ENCODE data around the gene HYDIN.

The HYDIN gene

GRCh38 chr16:71247478-71247877 is 17.0 kb upstream of the HYDIN start:
- TF ChIP-seq CTCF (IDR thresholded peaks at IDR 0.05; ENCODE audit: borderline replicate concordance, insufficient read depth, low read depth, low read length): no peak
- H3K4me3 ChIP-seq (ENCODE audit: low read depth, low read length): no peak overlapping the region

- H3K4me3 ChIP-seq (ENCODE audit: low read depth, low read length): no peak overlapping the region
- no peak for TF ChIP-seq CTCF (IDR thresholded peaks at IDR 0.05; ENCODE audit: borderline replicate concordance, insufficient read depth, low read depth, low read length)
Observed at GRCh38 chr16:71246309-71246708, 15.8 kb upstream of the HYDIN start.

GRCh38 chr16:71244521-71244920 is 14.0 kb upstream of the HYDIN start:
- TF ChIP-seq CTCF (IDR thresholded peaks at IDR 0.05; ENCODE audit: borderline replicate concordance, insufficient read depth, low read depth, low read length): no peak
- no peak overlapping the region for H3K4me3 ChIP-seq (ENCODE audit: low read depth, low read length)

- no peak overlapping the region for H3K4me3 ChIP-seq (ENCODE audit: low read depth, low read length)
- no peak for TF ChIP-seq CTCF (IDR thresholded peaks at IDR 0.05; ENCODE audit: borderline replicate concordance, insufficient read depth, low read depth, low read length)
Observed at GRCh38 chr16:71242601-71243000, 12.1 kb upstream of the HYDIN start.

- no peak for TF ChIP-seq CTCF (IDR thresholded peaks at IDR 0.05; ENCODE audit: borderline replicate concordance, insufficient read depth, low read depth, low read length)
- H3K4me3 ChIP-seq (ENCODE audit: low read depth, low read length): no peak overlapping the region
Observed at GRCh38 chr16:71242036-71242435, 11.5 kb upstream of the HYDIN start.

GRCh38 chr16:71229344-71229743 is 1.2 kb downstream of the HYDIN start:
- no peak for TF ChIP-seq CTCF (IDR thresholded peaks at IDR 0.05; ENCODE audit: borderline replicate concordance, insufficient read depth, low read depth, low read length)
- H3K4me3 ChIP-seq (ENCODE audit: low read depth, low read length): no peak overlapping the region

- H3K4me3 ChIP-seq (ENCODE audit: low read depth, low read length): no peak overlapping the region
- no peak for TF ChIP-seq CTCF (IDR thresholded peaks at IDR 0.05; ENCODE audit: borderline replicate concordance, insufficient read depth, low read depth, low read length)
Observed at GRCh38 chr16:71226229-71227141, 4.0 kb downstream of the HYDIN start.
